Neural progenitor cell (in vitro differentiated cells): ENCODE results near the gene HSPA4.

ENCODE experiments used
- EZH2 ChIP-seq: fragments of 200-600 bp; sonication (generic); IDR thresholded peaks from 2 replicates; pipeline ENCODE4 v1.6.1; 2017; ENCODE audit warnings: antibody characterized with exemption, mild to moderate bottlenecking, moderate library complexity
- EZH2phosphoT487 ChIP-seq: fragments of 200-600 bp; sonication (generic); IDR thresholded peaks from 2 replicates; pipeline ENCODE4 v1.6.1; 2017; ENCODE audit warnings: antibody characterized with exemption
- TF ChIP-seq, protein P1 (sequence below): fragments of 200-600 bp; sonication (generic); IDR thresholded peaks from 2 replicates; pipeline ENCODE4 v1.5.1; 2017; ENCODE audit warnings: antibody characterized with exemption, mild to moderate bottlenecking

DNA sequence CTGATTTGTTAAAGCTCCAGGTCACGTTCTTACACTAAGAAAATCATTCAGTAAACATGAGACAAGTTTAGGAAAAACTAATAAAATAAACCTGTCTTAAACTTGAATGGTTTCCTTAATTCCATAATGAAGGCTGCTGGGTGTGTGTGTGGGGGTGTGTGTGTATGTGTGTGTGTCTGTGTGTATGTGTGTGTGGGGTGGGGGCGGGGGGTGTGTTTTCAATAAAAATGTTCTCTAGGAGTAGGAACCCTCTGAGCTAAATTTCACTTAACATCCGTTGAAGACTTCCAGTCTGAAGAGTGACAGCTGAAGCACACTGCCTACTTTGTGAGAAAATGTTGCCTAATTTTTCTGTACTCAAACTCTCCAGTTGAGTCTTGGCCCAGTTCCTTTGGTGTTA, 54.5 kb downstream of the HSPA4 start:
- TF ChIP-seq, protein P1, sequence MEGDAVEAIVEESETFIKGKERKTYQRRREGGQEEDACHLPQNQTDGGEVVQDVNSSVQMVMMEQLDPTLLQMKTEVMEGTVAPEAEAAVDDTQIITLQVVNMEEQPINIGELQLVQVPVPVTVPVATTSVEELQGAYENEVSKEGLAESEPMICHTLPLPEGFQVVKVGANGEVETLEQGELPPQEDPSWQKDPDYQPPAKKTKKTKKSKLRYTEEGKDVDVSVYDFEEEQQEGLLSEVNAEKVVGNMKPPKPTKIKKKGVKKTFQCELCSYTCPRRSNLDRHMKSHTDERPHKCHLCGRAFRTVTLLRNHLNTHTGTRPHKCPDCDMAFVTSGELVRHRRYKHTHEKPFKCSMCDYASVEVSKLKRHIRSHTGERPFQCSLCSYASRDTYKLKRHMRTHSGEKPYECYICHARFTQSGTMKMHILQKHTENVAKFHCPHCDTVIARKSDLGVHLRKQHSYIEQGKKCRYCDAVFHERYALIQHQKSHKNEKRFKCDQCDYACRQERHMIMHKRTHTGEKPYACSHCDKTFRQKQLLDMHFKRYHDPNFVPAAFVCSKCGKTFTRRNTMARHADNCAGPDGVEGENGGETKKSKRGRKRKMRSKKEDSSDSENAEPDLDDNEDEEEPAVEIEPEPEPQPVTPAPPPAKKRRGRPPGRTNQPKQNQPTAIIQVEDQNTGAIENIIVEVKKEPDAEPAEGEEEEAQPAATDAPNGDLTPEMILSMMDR = no peak
- TF ChIP-seq EZH2 (no peak), EZH2phosphoT487 (no peak)
